Uterus (tissue), 2 donors: Measurements from ENCODE around the gene CILP2.

Experiments used
- POLR2A ChIP-seq, 2 donors: fragments of 450-650 bp; IDR thresholded peaks; one replicate each; pipeline ENCODE4 v1.6.1; 2016; ENCODE audit warnings: antibody characterized with exemption in 2 of 2, mild to moderate bottlenecking in 1 of 2, moderate library complexity in 1 of 2
- TF ChIP-seq, protein P1 (sequence below), 4 experiments: fragments of 200-600 bp in 2 of 4; fragments of 450-650 bp in 2 of 4; sonication (generic) in 2 of 4; IDR thresholded peaks; one replicate each; pipeline ENCODE4 v1.5.1; 2016 to 2019; ENCODE audit warnings: antibody characterized with exemption in 4 of 4, mild to moderate bottlenecking in 2 of 4, moderate library complexity in 1 of 4

DNA sequence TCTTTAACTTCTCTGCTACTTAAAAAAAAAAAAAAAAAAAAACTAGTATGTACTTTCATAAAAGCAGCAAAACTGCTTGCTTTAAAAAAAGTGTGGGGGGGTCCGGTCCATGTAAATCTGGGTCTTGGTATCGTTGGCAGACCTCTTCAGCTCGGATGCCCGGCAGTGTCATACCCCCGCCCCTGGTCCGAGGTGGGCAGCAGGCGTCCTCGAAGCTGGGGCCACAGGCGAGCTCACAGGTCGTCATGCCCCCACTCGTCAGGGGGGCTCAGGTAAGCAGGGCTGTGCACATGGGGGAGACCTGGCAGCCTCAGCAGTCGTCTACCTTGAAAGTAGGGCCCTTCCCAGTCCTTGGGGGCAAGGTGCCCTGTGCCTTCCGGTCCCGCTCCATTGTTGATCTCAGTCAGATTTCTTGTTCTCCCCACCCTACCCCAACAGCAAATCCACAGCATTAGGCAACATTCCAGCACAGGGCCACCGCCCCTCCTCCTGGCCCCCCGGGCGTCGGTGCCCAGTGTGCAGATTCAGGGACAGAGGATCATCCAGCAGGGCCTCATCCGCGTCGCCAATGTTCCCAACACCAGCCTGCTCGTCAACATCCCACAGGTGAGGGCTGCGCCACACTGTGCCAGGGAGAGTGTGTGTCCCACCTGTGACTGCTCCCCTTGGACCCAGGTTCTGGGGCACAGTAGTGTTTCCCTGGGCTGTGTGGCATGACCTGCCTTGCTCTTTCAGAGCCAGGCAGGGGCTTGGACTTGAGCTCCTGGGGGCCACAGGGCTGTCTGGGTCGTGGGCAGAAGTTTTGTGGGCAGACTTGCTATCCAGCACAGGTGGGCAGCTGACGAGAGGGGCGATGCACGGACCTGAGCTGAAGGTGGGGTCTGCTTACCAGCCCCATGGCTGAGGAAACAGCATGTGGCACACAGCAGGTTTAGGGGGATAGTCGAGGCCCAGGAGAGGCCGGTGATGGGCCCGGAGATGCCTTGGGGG lies 42.2 kb upstream of the CILP2 start:
- TF ChIP-seq, protein P1, sequence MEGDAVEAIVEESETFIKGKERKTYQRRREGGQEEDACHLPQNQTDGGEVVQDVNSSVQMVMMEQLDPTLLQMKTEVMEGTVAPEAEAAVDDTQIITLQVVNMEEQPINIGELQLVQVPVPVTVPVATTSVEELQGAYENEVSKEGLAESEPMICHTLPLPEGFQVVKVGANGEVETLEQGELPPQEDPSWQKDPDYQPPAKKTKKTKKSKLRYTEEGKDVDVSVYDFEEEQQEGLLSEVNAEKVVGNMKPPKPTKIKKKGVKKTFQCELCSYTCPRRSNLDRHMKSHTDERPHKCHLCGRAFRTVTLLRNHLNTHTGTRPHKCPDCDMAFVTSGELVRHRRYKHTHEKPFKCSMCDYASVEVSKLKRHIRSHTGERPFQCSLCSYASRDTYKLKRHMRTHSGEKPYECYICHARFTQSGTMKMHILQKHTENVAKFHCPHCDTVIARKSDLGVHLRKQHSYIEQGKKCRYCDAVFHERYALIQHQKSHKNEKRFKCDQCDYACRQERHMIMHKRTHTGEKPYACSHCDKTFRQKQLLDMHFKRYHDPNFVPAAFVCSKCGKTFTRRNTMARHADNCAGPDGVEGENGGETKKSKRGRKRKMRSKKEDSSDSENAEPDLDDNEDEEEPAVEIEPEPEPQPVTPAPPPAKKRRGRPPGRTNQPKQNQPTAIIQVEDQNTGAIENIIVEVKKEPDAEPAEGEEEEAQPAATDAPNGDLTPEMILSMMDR (IDR thresholded peaks at IDR 0.05): no peak
- TF ChIP-seq POLR2A (IDR thresholded peaks at IDR 0.05): no peak
